GM19395 (cell line): ENCODE results near the gene NOL9.

Experiments used
- ATAC-seq: cut with Tn5 transposase; IDR thresholded peaks from one replicate; pipeline ENCODE4 v1.9.1; 2021; ENCODE audit warnings: mild to moderate bottlenecking, moderate library complexity; ENCODE audit not compliant: unreplicated experiment

The NOL9 gene

GRCh38 chr1:6491081-6491449 lies 63.2 kb downstream of the NOL9 start:
- ATAC-seq: no peak

- ATAC-seq: peak; percentile 42
Observed at GRCh38 chr1:6490181-6491080, 63.9 kb downstream of the NOL9 start.

- peak; percentile 56 for ATAC-seq
Observed at GRCh38 chr1:6489799-6490180, 64.5 kb downstream of the NOL9 start.

GRCh38 chr1:6489383-6489765 lies 64.9 kb downstream of the NOL9 start:
- no peak for ATAC-seq

GRCh38 chr1:6488602-6489382 lies 65.5 kb downstream of the NOL9 start:
- no peak for ATAC-seq

- no peak for ATAC-seq
Observed at GRCh38 chr1:6487804-6488484, 66.4 kb downstream of the NOL9 start.

- no peak for ATAC-seq
Observed at GRCh38 chr1:6486433-6487011, 67.8 kb downstream of the NOL9 start.

GRCh38 chr1:6485168-6486101 lies 68.9 kb downstream of the NOL9 start:
- ATAC-seq: no peak

- ATAC-seq: no peak
Observed at GRCh38 chr1:6484826-6485167, 69.5 kb downstream of the NOL9 start.

- ATAC-seq: no peak
Observed at GRCh38 chr1:6483761-6484117, 70.6 kb downstream of the NOL9 start.

- ATAC-seq: no peak
Observed at GRCh38 chr1:6483017-6483760, 71.1 kb downstream of the NOL9 start.

GRCh38 chr1:6481820-6482219 lies 72.5 kb downstream of the NOL9 start:
- ATAC-seq: no peak

- ATAC-seq: no peak
Observed at GRCh38 chr1:6477039-6477820, 77.1 kb downstream of the NOL9 start.

GRCh38 chr1:6476483-6476882 lies 77.8 kb downstream of the NOL9 start:
- ATAC-seq: no peak

GRCh38 chr1:6475381-6476133 lies 78.8 kb downstream of the NOL9 start:
- ATAC-seq: no peak

GRCh38 chr1:6474815-6475282 lies 79.5 kb downstream of the NOL9 start:
- no peak for ATAC-seq

- no peak for ATAC-seq
Observed at GRCh38 chr1:6473974-6474814, 80.1 kb downstream of the NOL9 start.
